Adipose tissue (tissue), 3 donors: ENCODE results near the gene RASGRP3. TPM values are rescaled to one million over a fixed set of nuclear protein-coding genes. Genes with fewer than 3 reads are reported as not detected.
"Not testable (repeated sequence)": the region's sequence is repeated elsewhere in the genome, so short reads cannot be mapped to it uniquely, and the experiment has no call there.

Experiments
- H3K27ac ChIP-seq: one replicate; pipeline ENCODE4 v1.5.1; 2013; ENCODE audit warnings: low read depth, low read length
- WGBS, 3 donors: extraction: QIAGEN DNeasy Blood & Tissue Kit; methylation state at CpG; one replicate each; pipeline ENCODE4 v1.1.7; 2013; 5-methylcytosine and 5-hydroxymethylcytosine counted together
- polyA plus RNA-seq, 3 donors: library from polyadenylated mRNA; stranded (reverse); fragments of 200-250 nt; gene quantifications; one replicate each; pipeline ENCODE4 v1.2.3, GENCODE V29; 2013
- donor health status: healthy with polysubstance abuse.
- donor health status: Bipolar disorder and iron deficiency.
- donor health status: healthy.

The RASGRP3 gene
- polyA plus RNA-seq, 3 donors = 2.3 to 6.1 (median 5.4) TPM

DNA sequence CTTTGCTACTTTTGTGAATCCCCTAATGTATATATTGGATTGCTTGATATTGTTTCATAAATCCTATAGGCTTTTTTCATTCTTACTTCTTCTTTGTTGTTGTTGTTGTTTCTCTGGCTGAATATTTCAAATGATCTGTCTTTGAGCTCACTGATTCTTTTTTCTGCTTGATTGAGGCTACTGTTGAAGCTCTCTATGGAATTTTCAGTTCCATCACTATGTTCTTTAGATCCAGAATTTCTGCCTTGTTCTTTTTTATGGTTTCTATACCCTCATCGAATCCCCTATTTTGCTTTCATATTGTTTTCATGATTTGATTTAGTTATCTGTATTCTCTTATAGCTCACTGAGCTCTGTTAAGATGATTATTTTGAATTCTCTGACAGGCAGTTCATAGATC is 24.6 kb upstream of the RASGRP3 start:
- H3K27ac ChIP-seq = no peak overlapping the region
- 86 to 97% (median 96%) methylated on average over 1 of the region's 1 CpG for WGBS, 3 donors

DNA sequence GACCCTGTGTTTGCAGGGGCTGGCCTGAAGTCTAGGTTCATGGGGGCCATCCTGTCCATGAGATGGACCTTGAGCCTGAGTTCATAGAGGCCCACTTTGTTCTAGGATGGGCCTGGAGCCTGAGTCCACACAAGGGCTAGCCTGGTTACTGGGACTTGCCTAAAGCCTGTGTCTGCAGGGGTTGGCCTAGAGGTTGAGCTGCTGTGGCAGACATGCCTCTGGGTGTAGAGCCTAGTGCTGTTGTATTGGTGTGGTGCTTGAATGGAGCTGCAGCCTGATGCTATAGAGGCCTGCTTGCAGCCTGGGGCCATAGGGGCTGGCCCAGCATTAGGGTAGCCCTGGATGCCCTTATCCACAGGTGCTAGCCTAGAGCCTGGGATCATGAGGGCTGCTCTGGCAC is 23.9 kb upstream of the RASGRP3 start:
- H3K27ac ChIP-seq = no peak overlapping the region

DNA sequence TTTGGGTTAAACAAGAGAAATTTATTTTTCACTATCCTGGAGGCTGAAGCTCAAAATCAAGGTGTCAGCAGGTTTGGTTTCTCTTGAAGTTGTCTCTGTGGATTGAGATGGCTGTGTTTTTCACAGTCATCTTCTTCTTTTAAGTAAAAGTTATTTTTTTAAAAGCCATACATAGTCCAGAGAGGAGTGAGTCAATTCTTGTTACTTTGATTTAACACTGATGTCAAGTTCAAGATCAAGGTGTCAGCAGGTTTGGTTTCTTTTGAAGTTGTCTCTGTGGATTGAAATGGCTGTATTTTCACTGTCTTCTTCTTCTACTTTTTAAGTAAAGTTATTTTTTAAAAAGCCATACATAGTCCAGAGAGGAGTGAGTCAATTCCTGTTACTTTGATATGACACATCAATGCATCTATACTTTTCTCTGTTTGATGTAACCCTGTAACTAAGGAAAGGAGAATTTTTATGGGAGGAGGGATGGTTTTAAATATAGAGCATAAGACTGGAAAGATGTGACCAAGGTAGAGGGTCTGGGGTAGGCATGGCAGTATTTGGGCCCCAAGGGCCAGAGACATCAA is 22.5 kb upstream of the RASGRP3 start:
- H3K27ac ChIP-seq = no peak overlapping the region

DNA sequence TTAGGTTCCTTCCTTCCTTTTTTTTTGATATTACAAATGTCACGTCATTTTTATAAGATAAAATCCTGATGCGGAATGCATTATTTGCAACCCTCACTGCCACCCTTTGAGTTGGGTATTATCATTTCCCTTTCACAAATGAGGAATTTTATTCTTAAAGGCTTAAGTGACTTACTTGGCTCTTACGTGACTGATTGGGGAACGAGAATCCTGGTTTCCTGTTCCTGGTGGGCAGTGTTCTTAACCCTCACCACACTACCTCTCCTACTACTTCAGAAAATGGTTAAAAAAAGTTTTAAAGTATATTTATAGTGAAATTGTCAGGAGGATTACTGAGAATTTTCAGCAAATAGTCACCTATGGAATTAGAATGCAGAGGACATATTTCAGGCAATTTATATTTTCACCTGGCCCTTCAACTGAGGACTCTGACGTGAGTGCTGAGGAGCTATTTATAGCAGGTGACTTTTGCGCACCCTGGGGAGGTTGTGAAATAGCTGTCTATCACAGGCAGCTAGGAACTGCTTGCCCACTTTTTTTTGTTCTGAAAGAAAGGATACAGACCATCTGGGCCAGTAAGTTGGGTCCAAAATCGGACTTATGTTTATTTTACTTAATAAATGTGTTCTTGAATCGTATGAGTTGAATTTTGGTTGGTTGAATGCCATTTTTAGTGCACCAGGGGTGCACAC is 18.7 kb upstream of the RASGRP3 start:
- WGBS, 3 donors = 21 to 23% (median 22%) methylated on average over 8 of the region's 8 CpGs
- no peak overlapping the region for H3K27ac ChIP-seq

DNA sequence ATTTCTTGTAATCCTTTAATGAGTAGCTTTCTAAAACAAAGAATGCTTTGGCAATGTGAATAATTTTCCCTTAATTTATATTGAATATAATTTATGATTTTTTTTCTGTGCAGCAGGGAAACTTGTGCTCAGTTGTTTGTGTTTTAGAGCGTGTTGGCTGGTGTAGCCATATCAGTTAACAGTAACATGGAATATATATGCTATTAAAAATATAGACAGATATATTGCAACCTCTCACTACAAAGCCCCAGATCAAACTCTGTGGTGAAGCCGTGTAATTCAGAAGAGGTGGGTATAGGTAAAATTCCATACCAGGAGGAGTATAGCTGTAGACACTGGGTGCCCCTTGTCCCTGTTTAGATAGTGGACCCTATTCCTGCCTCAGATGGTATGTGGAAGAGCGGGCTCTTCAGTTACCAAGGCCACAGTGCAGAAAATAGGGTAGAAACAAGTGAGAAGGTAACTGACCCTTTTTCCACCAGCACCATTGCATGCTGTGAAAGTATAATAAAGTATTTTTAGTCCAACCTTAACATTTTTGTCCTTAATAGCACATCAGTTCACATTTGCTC is 18.1 kb upstream of the RASGRP3 start:
- no peak overlapping the region for H3K27ac ChIP-seq
- 84 to 90% (median 85%) methylated on average over 3 of the region's 3 CpGs for WGBS, 3 donors

DNA sequence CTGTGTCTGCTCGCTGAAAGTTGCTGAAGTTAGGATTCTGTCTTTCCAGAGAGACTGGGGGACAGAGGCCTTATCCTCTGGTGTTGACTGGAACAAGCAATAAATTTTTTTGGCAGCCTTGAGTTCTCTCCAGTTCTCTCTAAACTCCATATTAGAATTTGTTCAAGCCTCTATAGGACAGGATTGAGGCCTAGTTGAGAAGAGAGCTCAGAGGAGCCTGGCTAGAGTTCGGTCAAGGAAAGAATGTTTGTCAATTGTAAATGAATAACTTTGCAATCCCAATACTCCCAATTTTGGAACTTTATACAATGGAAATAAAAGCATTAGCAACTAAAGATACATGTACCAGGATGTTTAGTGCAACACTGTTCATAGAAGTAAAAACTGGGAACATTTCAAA is 16.7 kb upstream of the RASGRP3 start:
- H3K27ac ChIP-seq = no peak overlapping the region
- WGBS, 3 donors = 95 to 98% (median 98%) methylated on average over 2 of the region's 2 CpGs

DNA sequence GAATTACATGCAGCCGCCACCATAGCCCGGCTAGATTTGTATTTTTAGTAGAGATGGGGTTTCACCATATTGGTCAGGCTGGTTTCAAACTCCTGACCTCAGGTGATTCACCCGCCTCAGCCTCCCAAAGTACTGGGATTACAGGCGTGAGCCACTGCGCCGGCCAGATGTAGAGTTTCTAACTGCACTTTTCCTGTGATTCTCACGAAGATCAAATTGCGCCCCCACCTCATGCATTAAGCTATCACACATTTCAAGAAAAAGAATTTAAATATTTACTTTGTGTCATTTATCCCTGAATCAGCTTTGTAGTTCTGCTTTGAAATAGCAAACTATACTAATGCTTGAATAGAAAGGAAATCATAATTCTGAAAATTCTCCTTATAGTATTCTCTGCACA is 13.9 kb upstream of the RASGRP3 start:
- WGBS, 3 donors = 73 to 95% (median 91%) methylated on average over 8 of the region's 8 CpGs
- H3K27ac ChIP-seq = not testable (repeated sequence)

DNA sequence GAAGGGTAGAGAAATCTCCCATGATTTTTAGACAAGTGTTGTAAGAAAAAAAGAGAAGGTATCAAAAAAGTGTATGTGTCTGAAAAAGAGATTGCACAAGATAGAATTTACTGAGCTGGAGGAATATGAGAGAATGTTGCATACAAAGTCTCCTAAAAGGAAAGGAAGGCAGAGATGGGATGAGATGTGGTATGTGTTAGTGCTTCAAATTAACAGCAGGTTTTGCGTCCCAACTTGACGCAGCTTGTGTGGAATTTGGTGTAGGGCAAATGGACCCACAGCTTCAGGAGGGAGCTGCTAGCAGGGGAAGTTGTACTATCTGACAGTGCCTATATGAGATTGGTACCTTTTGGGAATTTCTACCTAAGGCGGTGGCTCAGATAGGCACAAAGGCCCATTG is 9.0 kb upstream of the RASGRP3 start:
- WGBS, 3 donors = 80 to 91% (median 80%) methylated on average over 3 of the region's 3 CpGs
- no peak overlapping the region for H3K27ac ChIP-seq

DNA sequence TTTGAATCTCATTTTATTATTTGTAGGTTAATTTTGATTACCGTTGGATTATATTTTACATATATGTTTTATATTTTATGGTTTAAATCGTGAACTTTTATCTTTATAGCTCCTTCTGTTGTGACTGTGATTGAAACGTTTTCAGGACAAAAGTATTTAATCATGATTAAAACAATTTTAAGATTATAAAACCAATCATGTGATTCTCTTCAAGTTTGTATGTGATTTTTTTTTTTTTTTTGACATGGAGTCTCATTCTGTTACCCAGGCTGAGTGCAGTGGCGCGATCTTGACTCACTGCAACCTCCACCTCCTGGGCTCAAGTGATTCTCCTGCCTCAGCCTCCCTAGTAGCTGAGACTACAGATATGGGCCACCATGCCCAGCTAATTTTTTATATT is 7.2 kb upstream of the RASGRP3 start:
- 89 to 94% (median 94%) methylated on average over 5 of the region's 5 CpGs for WGBS, 3 donors
- no peak overlapping the region for H3K27ac ChIP-seq

DNA sequence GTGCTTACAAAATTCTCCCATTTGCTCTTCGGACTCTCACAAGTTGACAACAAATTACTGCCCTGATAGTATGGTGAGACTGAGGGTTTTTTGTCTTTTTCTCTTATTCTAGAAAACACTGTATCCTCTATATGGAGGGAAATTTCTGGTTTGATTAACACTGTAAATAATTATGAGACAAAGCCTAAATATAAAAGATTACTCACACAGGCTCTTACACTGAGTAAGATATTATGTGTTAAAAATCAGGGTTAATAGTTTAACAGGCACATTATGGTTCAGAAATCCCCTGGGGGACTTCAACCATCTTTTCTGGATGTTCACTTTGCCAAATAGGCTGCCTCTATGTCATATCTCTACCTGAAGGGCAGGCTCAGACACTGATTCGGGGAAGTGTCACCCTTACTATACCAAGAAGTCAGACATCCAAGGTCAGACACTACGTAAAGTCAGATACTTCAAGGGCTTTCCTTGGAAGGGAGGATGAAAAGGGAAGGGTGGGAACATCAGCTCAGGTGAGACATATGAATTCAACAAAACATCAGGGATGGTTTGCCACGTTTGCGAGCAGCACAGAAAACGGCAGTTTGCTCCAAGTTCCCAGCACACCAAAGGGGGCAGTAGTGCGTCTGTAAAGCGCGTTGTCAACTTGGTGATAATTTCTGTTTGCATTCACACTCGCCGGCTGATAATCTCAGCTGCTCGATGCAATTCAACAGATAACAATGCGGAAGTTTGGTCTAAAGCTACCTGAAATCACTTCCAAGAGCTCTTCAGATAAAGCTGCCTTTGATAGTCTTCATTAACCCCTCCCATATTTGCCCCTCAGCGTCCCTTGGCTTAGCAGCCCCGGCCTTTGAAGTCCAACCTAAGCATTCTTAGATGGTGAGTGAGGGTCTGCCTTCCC is 972 bp upstream of the RASGRP3 start:
- no peak overlapping the region for H3K27ac ChIP-seq
- 10 to 13% (median 10%) methylated on average over 15 of the region's 15 CpGs for WGBS, 3 donors

DNA sequence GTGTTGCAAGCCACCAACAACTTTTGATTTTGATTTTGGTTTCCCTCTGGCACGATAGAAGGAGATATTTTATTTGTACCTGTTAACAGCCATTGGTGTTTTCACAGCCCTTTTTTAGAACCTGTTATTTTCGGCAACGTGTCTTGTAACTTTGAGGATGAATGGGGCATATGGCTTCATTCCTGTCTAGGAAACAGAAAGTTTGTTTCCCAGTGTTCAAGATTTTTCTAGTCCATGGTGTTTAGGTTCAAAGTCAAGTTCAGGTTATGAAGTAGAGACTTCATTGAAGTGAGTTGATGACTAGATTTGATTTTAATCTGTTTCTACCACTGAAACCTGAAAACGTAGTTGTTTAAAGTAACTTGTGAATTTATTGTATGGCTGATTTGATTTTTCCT is 343 bp downstream of the RASGRP3 start:
- 5 to 7% (median 6%) methylated on average over 4 of the region's 4 CpGs for WGBS, 3 donors
- no peak overlapping the region for H3K27ac ChIP-seq

DNA sequence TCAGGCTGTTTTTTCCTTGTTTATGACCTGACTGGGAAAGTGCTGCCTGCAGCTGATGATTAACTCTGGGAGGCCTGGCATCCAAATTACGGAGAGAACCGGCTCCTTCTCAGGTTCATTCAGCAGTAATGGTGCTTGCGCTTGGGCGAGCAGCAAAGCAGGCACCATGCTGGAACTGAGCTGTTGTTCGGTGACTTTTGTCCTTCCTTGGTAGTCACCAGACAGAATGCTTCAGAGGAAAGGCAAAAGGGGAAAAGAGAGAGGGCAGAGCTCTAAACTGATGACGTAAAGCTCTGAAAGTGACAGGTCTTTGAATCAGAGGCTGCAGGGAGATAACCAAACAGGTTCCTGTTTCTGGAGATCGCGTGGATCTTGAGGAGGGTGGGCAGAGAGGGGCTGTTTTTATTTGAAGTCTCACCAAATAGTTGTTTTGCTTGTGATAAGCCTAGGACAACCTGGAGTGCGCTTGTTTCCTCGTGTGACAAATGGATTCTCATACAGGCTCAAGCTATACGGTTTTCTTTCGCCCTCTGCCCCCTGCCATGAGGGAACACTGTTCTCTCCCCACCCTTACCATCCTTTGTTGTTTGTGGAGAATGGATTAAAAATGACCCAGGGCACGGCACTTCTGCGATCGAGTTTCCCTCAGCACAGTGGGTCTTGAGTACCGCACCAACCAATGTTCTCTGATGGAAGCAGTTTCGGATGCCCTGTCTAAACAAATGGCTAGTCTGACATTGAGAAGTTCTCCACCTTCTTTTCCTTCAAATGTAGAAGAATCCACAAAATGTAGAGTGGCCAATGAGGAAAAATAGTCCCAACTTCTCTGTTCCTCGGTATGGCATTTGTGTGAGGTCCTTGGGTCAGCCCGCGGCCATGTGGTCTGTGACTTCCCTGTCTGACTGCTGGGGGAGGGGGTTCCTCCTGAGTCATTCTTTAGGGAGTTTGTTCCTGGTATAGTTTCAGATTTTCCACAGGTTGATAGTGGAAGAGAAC is 1.3 kb downstream of the RASGRP3 start:
- 60 to 66% (median 62%) methylated on average over 20 of the region's 20 CpGs for WGBS, 3 donors
- no peak overlapping the region for H3K27ac ChIP-seq

DNA sequence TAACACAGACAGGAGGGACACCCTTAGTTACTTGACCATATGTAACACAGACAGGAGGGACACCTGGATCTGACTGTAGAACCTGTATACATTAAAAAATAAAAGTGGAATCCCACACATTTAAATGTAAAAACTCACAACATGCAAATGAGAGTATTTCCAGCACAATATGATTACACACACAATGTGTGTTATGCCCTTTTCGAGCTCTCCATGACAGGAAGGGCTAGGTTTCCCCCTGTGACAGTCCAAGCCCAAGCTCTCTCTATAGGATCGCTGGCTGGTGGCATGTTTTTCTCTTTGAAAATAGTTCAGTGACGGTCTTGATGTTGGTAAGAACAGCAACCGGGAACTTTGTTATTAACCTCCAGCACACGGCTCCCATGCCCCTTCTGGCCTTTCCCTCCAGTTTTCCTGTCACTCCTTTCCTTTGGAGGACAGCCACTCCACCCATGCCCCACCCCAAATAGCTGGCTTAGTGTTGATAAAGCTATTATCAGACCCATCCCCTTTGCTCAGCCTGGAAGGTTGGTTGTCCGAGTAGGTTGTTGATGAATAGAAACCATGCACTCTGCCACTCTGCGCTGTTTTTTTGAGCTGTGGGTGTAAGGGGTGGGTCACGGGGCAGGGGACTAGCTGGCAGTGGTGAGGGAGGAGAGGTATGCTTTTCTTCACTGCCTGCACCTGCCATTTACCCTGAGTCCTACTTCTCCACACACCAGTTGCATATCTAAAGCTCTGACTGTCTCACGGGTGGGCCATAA is 2.7 kb downstream of the RASGRP3 start:
- WGBS, 3 donors = 61 to 76% (median 68%) methylated on average over 9 of the region's 9 CpGs
- no peak overlapping the region for H3K27ac ChIP-seq

DNA sequence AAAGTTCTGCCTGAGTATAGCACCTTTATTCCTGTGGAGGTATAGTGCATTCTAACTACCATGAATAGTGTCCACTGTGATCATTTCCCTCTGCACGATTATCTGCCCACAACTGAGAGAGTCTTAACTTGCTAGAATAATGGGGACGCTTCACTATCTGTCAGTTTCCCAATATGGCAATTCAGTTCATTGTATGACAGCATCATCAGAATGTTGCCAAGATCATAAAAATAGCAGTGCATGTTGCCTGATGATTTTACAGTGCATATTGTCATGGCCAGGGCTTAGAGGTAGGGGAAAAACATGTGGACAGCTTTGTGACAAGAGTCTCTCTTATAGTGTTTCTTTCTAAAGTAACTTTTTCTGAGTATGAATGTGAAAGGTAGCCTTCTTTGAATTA is 6.1 kb downstream of the RASGRP3 start:
- H3K27ac ChIP-seq = no peak overlapping the region
- 63 to 82% (median 79%) methylated on average over 2 of the region's 2 CpGs for WGBS, 3 donors

DNA sequence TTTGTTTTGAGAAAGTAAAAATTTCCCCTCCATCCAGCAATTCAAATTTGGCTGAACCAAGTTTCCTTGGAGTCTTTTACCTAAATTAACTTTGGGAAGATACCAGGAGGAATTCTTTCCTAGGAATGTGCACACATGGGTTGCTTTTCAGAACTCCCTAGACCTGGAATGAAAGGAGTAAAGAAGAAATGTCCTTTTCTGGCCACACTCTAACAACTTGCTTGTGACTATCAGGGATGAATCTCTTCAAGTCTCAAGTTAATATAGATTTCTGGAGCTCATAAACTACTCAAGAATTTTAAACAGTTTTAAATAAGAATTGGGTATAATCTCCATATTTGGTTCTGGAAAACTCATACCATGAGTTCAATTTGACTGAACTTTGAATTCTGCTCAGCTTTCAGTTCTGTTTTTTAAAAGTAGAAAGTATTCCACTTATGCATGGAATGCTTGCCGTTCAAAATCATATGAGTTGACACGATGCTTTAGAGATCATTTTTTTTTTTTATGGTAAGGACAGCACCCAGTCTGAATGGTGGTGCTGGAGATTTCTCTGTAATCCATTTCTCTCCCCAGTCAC is 7.7 kb downstream of the RASGRP3 start:
- H3K27ac ChIP-seq = no peak overlapping the region
- 38 to 53% (median 40%) methylated on average over 2 of the region's 2 CpGs for WGBS, 3 donors

DNA sequence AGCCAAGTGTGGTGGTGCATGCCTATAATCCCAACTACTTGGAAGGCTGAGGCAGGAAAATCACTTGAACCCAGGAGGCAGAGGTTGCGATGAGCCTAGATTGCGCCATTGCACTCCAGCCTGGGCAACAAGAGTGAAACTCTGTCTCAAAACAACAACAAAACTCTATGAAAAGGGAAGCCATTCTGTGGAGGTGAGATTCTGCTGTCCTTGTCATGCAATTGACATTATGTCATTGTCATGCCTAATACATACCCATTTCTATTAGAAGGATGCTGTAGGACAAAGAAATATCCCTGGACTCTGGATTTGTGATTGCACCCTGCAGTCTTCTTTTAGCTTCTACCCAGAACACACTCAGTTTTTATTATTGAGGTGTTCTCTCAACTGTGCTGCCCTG is 8.6 kb downstream of the RASGRP3 start:
- H3K27ac ChIP-seq = no peak overlapping the region
- WGBS, 3 donors = 83 to 98% (median 84%) methylated on average over 2 of the region's 2 CpGs

DNA sequence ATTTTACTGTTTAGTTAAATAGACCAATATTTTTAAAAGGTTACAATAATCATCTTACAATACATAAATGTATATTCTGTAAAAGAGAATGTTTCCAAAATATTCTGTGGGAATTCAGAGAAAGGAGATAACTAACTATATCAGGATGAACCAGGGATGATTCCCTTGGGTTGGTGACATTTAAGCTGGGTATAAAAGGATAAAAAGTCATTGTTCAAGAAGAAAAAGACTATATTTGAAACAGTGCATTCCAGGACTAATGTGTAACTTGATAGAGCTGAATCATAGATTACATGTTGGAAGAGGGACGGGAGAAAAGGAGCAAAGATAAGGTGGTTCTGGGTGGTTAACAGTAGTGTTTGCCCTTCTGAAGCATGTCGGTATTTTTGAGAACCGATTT is 10.1 kb downstream of the RASGRP3 start:
- no peak overlapping the region for H3K27ac ChIP-seq
- 90 to 95% (median 92%) methylated on average over 3 of the region's 3 CpGs for WGBS, 3 donors
